IPS-18c (cell line): ENCODE results near the gene PER3.

ENCODE experiments used
- H3K4me3 ChIP-seq: 2 replicates; pipeline ENCODE4 v1.7.0; 2013; ENCODE audit warnings: low read depth, mild to moderate bottlenecking, low read length, moderate library complexity; ENCODE audit not compliant: insufficient read depth
- H3K9me3 ChIP-seq: one replicate; pipeline ENCODE4 v1.6.1; 2013; ENCODE audit warnings: mild to moderate bottlenecking, low read length, moderate library complexity; ENCODE audit not compliant: control insufficient read depth, insufficient read depth

The PER3 gene

DNA sequence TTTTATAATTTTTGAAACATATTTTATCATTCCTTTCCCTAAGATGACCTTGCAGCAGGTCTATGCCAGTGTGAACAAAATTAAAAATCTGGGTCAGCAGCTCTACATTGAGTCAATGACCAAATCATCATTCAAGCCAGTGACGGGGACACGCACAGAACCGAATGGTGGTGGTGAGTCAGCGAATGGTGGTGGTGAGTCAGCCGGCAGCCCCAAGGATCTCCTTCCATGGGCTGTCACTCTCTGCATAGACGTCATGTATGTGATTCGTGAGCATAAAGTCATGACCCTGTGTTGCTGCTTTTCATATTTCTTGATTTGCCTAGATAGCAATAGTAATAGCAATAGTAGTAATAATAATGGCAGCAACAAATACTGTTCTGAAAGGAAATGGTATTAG is 26.3 kb downstream of the PER3 start:
- no peak overlapping the region for H3K4me3 ChIP-seq

DNA sequence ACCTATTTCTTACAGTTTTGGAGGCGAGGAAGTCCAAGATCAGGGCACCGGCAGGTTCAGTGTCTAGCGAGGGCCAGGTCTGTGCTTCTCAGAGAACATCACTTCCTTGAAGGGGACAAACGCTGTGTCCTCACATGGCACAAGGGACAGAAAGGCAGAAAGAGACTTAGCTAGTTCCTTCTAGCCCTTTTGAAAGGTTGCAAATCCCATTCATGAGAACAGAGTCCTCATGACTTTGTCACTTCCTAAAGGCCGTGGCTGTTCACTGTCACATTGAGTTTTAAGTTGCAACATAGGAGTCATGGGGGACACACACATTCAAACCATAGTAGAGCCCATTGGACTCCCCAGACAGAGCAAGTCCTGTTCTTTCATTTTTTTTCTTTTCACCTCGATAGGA is 27.4 kb downstream of the PER3 start:
- Histone ChIP-seq H3K4me3 (no peak overlapping the region), H3K9me3 (no peaks in the 10 kb centered on the region)

More for the DNA sequence above, 26.3 kb downstream of the PER3 start:
- H3K9me3 ChIP-seq: no peaks in the 10 kb centered on the region

DNA sequence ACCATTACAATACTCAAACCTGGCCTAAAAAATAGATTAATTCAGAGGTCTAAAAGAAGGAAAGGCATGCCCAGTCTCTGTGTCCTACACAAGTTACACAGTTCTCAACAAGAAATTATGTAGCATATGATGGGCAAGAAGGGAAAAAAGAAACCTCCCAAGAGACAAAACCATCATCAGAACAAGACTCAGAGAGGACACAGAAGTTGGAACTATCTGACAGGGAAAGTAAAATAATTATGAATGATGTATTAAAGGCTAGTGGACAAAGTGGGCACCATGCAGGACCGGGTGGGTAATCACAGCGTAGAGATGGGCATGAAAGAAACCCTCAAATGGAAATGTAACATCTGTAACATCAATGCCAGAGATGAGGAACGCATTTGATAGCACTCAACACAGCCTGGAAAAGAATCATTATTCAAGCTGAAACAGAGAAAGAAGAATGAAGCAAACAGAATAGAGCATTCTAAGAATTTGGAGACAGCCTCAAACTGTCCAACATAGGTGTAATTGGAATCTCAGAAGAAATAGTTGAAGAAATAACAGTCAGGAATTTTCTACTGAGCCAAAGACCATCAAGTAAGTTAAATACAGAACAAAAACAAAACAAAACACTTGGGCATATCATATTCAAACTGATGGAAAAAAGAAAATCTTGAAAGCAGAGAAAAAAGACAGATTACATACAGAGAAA is 29.7 kb downstream of the PER3 start:
- Histone ChIP-seq H3K4me3 (no peak overlapping the region), H3K9me3 (no peaks in the 10 kb centered on the region)

DNA sequence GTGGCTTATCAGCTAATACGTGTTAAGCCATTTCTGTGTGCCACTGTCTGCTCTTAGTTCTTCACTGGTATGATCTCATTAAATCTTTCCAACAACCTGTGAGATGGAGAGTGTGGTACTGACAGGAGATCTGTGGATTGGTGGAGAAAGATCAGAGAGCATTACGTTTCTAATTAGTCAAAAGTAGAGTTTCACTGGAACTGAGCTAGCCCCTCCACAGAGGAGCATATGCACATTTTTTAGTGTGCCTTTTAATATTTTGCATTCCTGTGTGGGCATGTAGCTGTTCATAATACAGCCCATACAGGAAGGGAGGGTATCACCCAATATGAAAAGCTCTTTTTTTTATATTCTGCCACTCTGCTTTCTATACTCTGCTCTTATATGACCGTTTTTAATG is 37.2 kb downstream of the PER3 start:
- no peak overlapping the region for H3K4me3 ChIP-seq
- no peaks in the 10 kb centered on the region for H3K9me3 ChIP-seq

DNA sequence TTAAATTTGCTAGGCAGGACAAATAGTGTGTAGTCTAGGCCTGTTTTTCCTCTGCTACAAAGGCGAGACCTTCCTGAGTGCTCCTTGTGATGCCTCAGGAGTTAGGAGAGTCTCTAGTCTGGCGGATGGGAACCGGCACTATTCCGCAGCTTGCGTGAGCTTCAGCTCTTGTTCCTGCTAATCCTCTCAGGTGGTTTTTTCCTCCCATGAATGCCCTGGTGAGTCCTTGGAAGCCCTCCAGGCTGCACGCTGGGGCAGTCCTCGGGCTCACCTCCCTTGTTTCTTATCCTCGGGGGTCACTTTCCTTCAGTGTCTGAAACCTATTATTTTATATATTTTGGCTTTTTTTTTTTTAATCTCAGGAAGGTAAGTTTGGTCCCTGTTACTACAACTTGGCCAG is 40.6 kb downstream of the PER3 start:
- H3K4me3 ChIP-seq: no peak overlapping the region

DNA sequence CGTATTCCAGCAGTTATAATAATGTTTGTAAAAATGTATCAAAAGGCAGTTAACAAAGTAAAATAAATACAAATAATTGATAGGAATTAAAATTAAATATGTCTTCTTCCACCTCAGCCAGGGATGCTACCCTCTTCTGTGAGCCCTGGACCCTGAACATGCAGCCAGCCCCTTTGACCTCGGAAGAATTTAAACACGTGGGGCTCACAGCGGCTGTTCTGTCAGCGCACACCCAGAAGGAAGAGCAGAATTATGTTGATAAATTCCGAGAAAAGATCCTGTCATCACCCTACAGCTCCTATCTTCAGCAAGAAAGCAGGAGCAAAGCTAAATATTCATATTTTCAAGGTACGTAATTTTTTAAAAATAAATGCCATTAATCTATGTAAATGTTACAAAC is 42.3 kb downstream of the PER3 start:
- no peak overlapping the region for H3K4me3 ChIP-seq
- H3K9me3 ChIP-seq: peaks cover 4% of the 10 kb centered on the region

More for the DNA sequence above, 40.6 kb downstream of the PER3 start:
- no peaks in the 10 kb centered on the region for H3K9me3 ChIP-seq

DNA sequence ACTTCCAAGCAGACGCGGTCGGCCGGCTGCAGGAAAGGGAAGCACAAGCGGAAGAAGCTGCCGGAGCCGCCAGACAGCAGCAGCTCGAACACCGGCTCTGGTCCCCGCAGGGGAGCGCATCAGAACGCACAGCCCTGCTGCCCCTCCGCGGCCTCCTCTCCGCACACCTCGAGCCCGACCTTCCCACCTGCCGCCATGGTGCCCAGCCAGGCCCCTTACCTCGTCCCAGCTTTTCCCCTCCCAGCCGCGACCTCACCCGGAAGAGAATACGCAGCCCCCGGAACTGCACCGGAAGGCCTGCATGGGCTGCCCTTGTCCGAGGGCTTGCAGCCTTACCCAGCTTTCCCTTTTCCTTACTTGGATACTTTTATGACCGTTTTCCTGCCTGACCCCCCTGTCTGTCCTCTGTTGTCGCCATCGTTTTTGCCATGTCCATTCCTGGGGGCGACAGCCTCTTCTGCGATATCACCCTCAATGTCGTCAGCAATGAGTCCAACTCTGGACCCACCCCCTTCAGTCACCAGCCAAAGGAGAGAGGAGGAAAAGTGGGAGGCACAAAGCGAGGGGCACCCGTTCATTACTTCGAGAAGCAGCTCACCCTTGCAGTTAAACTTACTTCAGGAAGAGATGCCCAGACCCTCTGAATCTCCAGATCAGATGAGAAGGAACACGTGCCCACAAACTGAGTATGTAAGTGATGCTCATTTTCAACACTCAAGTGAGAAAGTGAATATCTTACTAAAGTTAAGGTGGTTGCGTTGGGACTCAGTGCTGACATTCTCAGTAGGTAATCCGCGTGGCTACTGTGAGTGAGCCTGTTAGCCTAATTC is 43.2 kb downstream of the PER3 start:
- no peak overlapping the region for H3K4me3 ChIP-seq
- H3K9me3 ChIP-seq: peaks cover 5% of the 10 kb centered on the region

DNA sequence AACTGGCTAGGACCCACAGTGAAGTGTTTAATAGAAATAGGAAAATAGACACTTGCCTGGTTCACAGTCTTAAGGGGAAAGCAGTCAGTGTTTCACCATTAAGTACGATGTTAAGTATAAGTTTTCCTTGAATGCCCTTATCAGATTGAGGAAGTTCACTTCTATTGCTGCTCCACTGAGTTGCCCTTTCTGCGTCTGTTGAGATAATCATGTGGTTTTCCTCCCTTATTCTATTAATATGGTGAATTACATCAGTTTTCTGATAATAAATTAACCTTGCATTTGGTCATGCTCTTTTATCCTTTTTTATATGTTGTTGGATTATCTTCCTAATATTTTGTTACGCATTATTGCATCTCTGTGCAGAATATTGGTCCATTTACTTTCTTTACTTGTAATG is 47.4 kb downstream of the PER3 start:
- H3K4me3 ChIP-seq: no peak overlapping the region
- H3K9me3 ChIP-seq: peaks cover 5% of the 10 kb centered on the region

DNA sequence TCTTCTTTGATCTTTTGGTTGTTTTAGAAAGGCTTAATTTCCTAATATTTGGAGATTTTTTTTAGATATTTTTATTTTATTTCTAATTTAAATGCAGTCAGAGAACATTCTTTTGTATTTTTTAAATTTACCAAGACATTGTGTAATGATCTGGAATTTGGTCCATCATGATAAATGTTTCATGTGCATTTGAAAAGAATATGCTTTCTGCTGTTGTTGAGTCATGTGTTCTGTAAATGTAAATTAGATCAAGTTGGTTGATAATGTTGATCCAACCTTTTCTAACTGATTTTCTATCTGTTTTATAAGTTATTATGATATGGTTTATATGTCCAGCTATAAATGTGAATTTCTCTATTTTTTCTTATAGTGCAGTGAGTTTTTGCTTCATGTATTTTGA is 48.9 kb downstream of the PER3 start:
- Histone ChIP-seq H3K9me3 (peaks cover 5% of the 10 kb centered on the region), H3K4me3 (no peak overlapping the region)

DNA sequence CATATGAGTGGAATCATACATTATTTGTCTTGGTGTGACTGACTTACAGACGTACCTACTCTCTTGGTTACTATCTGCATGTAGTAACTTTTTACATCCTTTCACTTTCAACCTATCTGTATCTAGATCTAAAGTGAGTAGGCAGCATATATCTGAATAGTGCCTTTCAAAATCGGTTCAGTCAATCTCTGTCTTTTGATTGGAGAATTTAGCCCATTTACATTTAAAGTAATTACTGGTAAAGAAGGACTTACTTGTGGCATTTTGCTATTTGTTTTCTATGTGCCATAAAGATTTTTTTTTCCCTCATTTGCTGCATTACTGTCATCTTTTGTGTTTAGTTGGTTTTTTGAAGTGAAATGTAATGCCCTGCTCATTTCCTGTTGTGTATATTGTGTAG is 54.6 kb downstream of the PER3 start:
- no peaks in the 10 kb centered on the region for H3K9me3 ChIP-seq
- no peak overlapping the region for H3K4me3 ChIP-seq

DNA sequence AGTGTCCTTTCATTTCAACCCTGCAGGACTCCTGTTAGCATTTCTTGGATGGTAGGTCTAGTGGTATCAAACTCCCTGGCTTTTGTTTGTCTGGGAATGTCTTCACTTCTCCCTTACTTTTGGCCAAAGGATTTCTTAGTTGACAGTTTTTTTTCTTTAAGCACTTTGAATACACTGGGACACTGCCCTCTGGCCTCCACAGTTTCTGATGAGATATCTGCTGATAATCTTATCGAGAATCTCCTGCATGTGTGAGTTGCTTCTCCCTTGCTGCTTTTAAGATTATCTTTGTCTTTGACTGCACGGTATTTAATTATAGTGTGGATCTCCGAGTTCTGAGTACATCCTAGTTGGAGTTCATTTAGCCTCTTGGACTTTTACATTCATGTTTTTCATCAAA is 55.4 kb downstream of the PER3 start:
- H3K9me3 ChIP-seq: no peaks in the 10 kb centered on the region
- H3K4me3 ChIP-seq: no peak overlapping the region

DNA sequence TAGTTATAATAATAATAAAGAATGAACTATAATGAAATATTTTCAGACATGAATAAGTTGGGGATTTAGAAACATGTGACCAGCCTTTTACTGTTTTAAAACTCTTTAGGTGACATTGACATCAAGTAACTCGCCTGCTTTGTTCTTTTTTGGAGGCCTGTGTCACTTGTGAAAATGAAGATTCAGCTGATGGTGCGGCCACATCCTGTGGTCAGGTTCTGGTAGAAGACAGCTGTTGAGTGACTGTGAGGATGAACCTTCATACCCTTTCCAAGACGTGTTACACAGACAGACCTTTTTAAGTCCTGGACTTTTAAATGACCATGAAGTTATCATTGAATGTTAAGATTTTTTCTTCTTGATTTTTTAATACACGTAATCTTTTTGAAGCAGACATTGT is 58.4 kb downstream of the PER3 start:
- no peaks in the 10 kb centered on the region for H3K9me3 ChIP-seq
- no peak overlapping the region for H3K4me3 ChIP-seq

DNA sequence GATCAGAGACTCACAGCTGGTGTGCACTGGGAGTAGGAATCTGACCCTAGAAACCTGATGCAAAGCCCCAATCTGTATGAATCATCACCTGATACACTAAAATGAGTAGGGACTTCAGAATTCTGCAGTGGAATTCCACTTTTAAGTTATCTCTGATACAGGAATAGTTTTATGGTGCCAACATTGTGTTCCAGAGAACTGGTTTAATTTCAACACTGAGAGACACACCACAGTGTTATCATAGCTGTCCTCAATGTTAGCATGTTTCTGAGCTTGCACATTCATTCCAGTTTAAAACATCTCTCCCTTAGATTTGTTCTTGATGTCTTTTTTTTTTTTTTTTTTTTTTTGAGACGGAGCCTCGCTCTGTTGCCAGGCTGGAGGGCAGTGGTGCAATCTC is 61.7 kb downstream of the PER3 start:
- H3K4me3 ChIP-seq: no peak overlapping the region
- no peaks in the 10 kb centered on the region for H3K9me3 ChIP-seq

DNA sequence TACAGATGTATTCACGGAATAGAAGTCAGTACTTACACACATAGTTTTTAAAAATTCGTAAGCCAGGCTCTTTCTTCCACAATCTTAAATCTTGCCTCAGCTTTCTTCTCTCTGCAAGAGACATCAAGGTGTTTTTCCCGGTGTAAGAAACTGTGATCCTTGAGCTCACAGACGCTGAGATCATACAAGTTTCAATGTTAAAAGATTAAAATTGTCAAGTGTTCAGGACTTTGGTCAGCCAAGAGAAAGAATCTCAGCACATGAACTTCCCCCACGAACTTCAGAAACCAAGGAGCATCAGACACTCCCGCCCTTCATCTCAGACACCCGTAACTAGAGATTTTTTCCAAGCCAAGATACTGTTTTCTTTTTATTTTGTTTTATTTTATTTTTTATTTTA is 62.6 kb downstream of the PER3 start:
- H3K9me3 ChIP-seq: no peaks in the 10 kb centered on the region
- H3K4me3 ChIP-seq: no peak overlapping the region

DNA sequence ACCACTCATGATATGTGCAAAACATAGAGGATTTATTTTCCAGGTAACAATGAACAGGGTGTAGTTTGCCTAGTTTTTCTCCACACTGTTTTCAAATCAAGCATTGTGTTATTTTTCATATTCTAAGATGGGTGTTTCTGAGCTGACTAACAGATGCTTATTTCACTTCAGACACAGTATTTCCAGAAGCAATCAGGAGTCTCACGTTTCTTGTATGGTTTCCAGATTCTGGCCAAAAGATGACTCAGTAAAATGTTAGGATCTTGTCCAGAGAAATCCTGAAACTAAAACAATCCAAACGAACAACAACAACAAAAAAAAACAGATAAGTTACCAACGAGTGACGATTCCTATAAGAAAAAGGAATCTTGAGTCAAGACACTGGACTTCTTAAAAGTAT is 63.5 kb downstream of the PER3 start:
- no peak overlapping the region for H3K4me3 ChIP-seq
- H3K9me3 ChIP-seq: no peaks in the 10 kb centered on the region

DNA sequence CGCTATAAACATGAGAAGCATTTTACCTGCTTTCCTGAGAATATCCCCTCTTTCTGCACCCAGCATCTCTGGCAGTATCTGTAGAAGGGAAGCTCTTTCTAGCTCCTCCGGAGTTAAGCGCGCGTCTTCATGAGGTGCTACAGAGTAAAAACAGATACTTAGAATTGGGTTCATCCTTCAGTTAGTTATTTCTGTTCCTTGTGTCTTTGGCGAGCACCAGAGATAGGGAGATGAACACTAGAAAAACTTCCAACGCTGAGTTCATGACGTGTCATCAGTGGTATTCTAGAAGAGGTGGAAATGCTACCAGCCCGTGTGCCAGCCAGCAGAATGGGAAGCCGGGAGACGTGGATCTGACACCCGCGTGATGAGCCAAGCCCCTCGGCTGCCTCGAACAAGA is 66.7 kb downstream of the PER3 start:
- Histone ChIP-seq H3K4me3 (no peak overlapping the region), H3K9me3 (no peaks in the 10 kb centered on the region)

DNA sequence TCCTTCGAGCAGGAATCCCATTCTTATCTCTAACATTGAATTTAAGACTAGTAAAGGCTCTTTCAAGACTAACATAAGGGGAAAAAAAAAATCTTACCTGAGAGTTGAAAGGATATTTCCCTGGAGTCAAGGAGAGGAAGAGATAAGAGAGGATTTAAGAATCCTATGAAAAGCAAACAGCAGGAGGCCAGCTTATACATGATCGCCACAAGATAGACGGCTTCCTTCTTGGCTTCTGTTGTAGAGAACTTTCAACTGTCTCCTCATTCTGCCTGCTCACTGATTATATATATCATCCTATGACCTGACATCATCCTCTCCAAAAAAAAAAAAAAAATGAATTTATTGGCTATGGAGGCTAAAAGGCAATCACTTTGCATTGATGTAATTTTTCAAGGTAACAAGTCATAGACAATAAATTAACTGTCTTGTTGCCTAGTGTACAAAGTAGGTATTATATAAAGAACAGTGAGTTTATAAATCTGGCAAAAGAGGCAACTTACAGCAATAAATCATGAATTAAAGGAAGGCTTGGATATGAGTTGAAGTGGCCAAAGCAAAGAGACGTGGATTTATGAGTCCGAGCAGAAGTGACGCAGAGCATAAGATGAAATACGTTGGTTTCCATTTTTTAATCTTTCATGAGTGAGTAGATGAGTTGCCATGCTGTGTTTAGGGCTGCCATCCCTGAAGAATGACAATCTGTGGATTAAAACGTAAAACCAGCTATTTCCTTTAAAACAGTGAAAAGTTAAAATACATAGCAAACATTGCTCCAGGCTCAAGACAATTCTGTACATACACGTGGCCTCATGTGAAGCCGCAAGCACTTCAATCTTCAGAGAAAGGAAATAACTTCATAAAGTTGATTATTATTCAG is 69.0 kb downstream of the PER3 start, which contains the start of gene UTS2:
Gene UTS2 (minus strand): TSS at position 262 of the 880 bp plus-strand sequence. CDS start 62 bp downstream, at position 200.
- Histone ChIP-seq H3K9me3 (no peaks in the 10 kb centered on the region), H3K4me3 (no peak within 1 kb of the TSS)

DNA sequence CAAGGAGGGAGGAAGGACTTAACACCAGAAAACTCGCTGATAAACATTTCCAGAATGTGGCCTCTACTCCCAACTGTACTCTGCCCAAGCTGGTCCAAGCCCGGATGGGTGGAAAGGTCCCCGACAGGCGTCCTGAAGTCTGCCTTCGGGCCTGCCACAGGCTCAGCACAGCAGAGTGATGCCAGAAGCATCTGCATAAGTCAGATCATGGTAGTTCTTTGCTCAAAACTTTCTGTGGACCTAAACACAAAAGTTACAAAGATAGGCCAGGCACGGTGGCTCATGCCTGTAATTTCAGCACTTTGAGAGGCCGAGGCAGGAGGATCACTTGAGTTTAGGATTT is 69.6 kb downstream of the PER3 start:
- no peaks in the 10 kb centered on the region for H3K9me3 ChIP-seq
- H3K4me3 ChIP-seq: no peak overlapping the region
